Stimulated activated CD4-positive, alpha-beta T cell treated with anti-CD3 and anti-CD28 coated beads, Interleukin-1b, Interleukin-23, amount 100 ng/mL, for 48 hours (primary cell): Measurements from ENCODE around the gene ERN1.

Source experiments
- DNase-seq: peaks from one replicate; pipeline ENCODE4 v3.0.0-alpha.2; 2020

The ERN1 gene

GRCh38 chr17:64157669-64158180 lies 27.8 kb upstream of the ERN1 start:
- no peak for DNase-seq

- DNase-seq, result no peak
These were observed 26.7 kb upstream of the ERN1 start for GRCh38 chr17:64156670-64157069.

DNA sequence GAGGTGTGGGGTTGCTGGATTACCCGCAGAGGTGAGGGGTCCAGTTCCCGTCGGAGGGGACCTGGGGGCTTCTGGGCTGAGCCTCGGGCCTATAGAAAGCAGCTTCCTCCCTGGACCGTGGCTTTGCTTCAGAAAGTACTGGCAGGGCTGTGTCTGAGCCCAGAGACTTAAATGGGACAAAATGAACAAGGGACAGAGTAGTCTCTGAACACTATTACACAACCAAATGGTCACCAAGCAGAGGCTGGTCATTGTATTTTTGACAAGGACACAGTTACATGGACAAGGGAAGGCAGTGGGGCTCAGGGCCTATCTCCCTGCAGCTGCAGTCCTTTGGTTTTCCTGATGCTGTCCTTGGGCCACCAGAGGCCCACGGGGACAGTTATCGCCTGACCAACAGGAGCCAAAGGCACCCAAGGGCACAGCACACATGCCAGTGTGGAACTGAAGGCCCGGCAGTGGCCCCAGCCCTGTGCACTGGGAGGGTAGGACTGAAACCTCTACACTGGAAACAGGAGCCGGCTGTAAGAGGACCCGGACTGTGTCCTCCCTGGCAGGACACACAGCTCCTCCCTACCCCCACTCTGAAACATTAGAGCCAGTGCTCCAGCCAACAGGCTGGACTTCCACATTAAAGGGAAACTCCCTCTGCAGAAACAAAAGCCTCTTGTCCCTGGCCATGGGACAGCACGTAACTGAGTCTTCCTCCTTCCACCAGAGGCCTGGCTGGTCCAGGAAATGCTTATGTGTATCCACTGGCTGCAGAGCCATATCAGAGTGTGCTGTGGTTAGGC lies 26.0 kb upstream of the ERN1 start:
- no peak for DNase-seq

DNA sequence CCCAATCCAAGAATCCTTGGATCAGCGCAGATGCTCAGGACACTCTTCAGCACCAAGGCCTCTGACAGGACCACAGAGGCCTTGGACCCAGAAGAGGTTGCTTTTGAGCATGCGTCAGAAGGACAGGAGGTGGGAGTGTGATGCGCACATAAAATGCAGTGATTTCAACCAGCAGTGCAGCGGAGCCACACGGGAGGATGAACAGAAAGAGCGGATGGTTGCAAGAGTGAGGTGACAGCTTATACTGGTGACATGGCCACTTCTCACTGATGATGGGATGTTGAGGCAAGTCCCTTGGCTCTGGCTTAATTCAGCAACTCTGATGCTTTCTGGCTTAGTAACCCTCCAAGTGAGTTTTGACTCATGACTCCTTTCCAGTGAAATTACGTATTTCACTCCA lies 25.2 kb upstream of the ERN1 start:
- peak; percentile 12 for DNase-seq

- no peak for DNase-seq
These were observed 24.8 kb upstream of the ERN1 start for GRCh38 chr17:64154717-64155116.

DNA sequence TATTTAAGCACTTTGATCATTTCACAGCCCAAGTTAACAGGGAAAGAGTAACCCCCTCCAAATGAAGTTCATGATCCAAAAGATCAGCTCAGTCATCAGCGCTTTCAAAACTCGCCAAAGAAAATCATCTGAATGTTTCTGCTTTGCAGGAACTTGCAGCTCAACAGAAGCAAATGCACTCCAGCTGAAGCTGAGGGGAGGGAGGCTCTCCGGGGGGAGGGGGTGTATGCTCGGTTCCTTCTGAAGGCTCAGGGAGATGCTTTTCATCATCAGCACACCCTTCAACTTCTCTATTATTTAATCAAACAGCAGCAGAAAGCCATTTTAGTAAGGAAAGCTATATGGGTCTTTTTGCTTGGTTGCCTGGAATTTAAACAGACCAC lies 24.4 kb upstream of the ERN1 start:
- DNase-seq, result no peak

- DNase-seq, result no peak
These were observed 23.8 kb upstream of the ERN1 start for GRCh38 chr17:64153565-64154312.

DNA sequence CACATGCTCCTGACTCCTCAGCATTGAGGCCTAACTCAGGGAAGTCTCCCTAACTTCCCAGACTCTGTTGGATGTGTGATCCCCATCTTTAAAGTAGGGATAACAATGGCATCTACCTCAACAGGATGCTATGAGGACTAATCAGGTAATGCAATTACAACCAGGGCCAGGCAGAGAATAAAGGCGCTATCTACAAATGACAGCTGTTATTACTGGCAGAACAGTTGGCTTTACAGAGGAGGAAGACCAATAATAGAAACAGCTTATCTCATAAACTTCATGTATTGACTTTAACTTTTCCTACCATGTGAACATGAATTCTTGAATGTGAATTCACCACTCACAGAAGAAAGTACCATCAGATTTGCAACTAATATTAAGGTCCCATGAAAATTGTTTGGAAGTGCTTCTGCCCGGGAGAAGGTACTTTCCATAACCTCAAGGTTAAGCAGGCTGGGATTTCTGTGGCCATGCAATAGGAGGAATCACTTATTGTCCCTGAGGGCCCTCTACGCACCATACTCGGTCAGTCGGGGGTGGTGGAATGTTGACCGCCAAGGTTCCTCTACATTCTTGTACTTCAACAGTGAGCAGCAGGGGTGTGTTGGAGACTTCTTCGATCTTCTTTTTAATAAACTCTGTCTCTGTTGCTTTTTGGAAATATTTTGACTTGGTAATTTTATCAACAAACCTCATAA lies 22.6 kb upstream of the ERN1 start:
- DNase-seq, result no peak

- no peak for DNase-seq
These were observed 21.0 kb upstream of the ERN1 start for GRCh38 chr17:64151016-64151368.

DNA sequence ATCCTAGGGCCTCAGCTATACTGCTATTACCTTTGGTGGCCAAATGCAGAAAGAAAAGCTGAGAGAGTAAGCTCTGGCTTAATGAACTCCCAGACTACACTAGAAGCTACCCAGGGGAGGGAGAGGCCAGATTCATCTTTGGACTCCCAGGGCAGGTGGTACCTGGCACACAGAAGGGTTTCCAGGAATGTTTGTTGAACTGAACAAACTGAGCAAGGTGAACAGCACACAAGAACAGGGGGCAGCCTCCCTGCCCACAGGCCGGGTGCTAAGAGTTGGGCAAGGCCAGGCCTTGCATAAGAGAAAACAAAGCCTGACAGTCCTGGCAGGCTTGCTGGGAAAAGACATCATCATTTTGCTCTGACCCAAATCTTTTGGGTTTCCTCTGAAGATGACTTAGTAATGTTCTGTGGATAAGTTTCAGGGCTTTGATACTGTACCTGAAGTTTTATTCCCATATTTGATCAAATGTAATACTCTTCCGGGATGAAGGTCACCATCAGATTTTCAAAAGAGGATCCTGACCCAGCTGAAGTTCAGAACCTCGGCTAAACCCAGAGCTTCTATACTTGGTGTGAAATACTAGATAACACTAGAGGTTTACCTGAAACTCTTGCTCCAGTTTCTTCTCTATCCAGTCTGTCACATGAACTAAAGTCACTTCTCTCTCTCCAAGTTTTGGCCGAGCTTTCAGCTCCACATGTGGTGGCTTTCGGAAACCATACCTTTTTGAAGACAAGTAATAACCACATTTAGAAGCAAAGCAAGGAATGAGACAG lies 20.5 kb upstream of the ERN1 start:
- DNase-seq, result no peak

DNA sequence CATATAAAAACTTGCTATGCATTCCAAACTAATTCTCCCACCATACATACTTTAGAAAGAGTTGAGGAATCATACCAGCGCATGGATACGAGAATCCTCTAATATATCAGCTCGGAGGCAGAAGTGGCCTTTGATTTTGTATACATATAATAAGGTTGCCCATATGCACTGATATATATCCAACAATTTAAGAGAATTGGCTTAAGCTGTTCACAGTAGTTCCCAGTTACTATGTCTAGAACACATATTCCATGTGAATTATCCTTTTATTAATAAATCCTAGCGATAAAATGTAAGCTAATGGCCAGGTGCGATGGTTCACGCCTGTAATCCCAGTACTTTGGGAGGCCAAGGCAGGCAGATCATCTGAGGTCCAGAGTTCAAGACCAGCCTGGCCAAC lies 19.3 kb upstream of the ERN1 start:
- DNase-seq, result no peak

- no peak for DNase-seq
These were observed 18.8 kb upstream of the ERN1 start for GRCh38 chr17:64148699-64149098.

DNA sequence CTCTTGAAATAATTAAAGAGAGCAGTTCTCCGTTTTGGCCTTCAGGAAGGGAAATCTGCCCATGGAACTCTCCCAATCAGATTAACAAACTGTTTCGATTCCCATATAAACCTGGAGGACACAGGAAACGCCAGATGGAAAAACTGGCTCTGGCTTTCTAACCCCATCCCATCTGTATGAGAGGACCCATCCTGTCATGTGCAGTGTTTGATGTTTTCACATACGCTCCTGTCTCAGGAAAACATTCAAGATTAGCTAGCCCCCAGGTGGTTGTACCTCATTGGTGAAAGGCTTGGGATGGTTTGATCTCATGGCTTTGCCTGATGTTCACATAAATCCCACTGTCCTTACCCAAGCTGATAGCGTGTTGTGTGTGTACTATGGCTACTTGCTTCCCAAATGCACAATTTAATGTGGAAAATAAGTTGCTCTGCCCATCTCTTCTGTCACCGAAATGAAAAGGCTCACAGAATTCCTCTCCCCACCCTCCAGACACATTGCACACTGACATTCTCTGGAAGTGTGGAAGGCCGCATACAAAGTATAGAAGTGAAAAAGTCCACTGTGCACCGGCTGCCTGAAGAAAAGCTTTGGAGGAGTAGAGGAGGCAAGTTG lies 18.2 kb upstream of the ERN1 start:
- no peak for DNase-seq

- peak; percentile 19 for DNase-seq
These were observed 17.4 kb upstream of the ERN1 start for GRCh38 chr17:64147110-64148016.

DNA sequence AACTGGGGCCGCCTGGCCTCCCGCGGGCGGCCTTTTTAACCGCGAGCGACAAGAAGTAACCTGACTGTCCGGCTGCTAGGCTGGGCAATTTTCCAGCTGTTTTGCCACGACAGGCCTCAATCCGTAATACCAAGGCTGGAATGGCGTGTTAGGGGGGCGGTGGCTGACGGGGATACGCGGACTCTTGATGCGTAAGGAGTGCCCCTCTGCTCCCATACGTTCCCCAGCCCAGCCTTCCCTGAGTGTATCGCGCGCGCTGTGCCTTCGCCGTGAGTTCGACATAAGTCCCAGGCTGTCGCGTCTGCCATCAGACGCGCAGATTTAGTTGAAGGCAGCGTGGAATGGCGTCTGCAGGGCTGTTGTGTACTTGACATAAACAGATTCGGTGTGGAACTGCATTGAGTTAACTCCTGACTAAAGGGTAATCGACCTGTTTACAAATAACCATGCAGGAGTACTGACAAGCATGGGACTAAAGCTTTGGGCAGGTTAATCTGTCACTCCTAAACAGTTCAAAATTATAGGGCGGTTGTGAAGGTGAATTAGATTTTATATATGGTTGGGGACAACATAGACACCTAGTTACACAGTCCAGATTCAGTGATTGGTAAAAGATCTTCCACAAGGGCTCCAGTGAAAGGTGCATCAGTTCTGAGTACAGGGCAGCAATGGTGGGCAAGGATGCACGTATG lies 16.6 kb upstream of the ERN1 start:
- DNase-seq, result peak; percentile 55

GRCh38 chr17:64145751-64146417 lies 15.9 kb upstream of the ERN1 start:
- DNase-seq, result peak; percentile 97

- no peak for DNase-seq
These were observed 15.4 kb upstream of the ERN1 start for GRCh38 chr17:64145375-64145750.

DNA sequence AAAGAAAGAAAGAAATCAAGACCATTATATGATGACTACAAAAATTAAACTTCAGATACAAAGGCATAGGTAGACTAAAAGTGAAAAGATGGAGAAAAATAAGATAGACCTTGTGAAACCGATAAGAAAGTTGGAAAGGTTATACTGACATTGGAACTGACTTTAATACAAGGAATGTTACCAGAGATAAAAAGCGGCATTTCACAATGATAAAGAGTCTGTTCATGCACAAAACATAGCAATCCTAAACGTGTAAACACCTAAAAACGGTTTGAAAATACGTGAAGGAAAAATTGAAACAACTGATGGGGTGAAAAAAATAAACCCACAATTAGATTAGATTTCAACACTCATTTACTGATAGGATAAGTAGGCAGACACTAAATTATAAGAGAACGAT lies 9.6 kb upstream of the ERN1 start:
- no peak for DNase-seq

GRCh38 chr17:64138441-64138840 lies 8.5 kb upstream of the ERN1 start:
- DNase-seq, result no peak

DNA sequence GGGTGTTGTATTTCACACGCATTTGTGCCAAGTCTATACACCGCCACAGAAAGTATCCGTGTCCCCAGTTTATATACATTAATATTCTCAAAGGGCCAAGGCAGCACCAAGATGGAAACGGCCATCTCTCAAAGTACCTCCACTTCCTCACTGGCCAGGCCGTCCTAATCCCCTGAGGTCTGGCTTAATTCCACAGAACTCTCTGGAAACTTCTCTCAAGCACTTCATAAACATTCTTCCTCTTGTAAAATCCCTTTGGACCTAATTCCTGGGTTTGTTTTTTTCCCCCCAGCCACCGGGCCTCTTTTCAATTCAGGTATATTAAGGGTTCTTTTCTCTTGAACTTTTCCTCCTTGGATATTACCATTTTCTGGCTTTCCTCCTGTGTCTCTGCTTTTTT lies 5.1 kb upstream of the ERN1 start:
- no peak for DNase-seq
